ENCODE results near the gene COL6A5.

GRCh38 chr3:130393594-130393993 is 48.1 kb downstream of the COL6A5 start:
- TF ChIP-seq CHD1 (IDR thresholded peaks at IDR 0.05; ENCODE audit: low read length) (no peak), PTRF (tag; IDR thresholded peaks at IDR 0.05) (no peak), GABPB1 (CRISPR knock-in tag; IDR thresholded peaks at IDR 0.05) (no peak), MBD2 (IDR thresholded peaks at IDR 0.05; ENCODE audit: borderline replicate concordance, low read depth) (no peak), GABPA (tag; conservative IDR thresholded peaks at IDR 0.05; ENCODE audit: low read depth) (no peak), EGR1 (conservative IDR thresholded peaks at IDR 0.05) (no peak), CTCF (IDR thresholded peaks at IDR 0.05 in 2 of 3, conservative IDR thresholded peaks at IDR 0.05 in 1 of 3; ENCODE audit: insufficient read depth in 2 of 3, low read depth in 1 of 3, low read length in 3 of 3) (no peak), CEBPB (tag; IDR thresholded peaks at IDR 0.05) (no peak), TEAD4 (IDR thresholded peaks at IDR 0.05; ENCODE audit: low read length) (no peak), TEAD4 (CRISPR knock-in tag; IDR thresholded peaks at IDR 0.05; ENCODE audit: borderline replicate concordance) (no peak), E2F4 (CRISPR knock-in tag; IDR thresholded peaks at IDR 0.05; ENCODE audit: low read depth) (no peak), FOXP1 (CRISPR knock-in tag; IDR thresholded peaks at IDR 0.05) (no peak)

Data from K562 (cell line).